Activated CD8-positive, alpha-beta memory T cell treated with anti-CD3 and anti-CD28 coated beads, Interleukin-2, amount 10 ng/mL, durations not matched to agents 7 days and 5 days (primary cell): ENCODE data around the gene PLA2G2C. TPM values are rescaled to one million over a fixed set of nuclear protein-coding genes. Genes with fewer than 3 reads are reported as not detected.
"Not testable (repeated sequence)": the region's sequence is repeated elsewhere in the genome, so short reads cannot be mapped to it uniquely, and the experiment has no call there.

ENCODE experiments used
- ATAC-seq: fragments of 150-1000 bp; cut with Tn5 transposase; one replicate; pipeline ENCODE4 v1.10.0; 2021; ENCODE audit warnings: moderate library complexity
- CTCF ChIA-PET: fragments of 350-600 bp; sonication (Branson Sonifier 250); formaldehyde crosslinking; loops from one replicate; lab custom pipeline; 2021; ENCODE audit warnings: antibody characterized with exemption; lab: Charles Lee
- DNase-seq: peaks from one replicate; pipeline ENCODE4 v3.0.0-alpha.2; 2020
- H3K27ac Mint-ChIP-seq: one replicate; pipeline ENCODE4 v1.8.0; 2021; ENCODE audit warnings: mild to moderate bottlenecking, mixed read lengths
- H3K27me3 Mint-ChIP-seq: one replicate; pipeline ENCODE4 v1.8.0; 2021; ENCODE audit warnings: mixed read lengths
- H3K36me3 Mint-ChIP-seq: one replicate; pipeline ENCODE4 v1.8.0; 2021; ENCODE audit warnings: mild to moderate bottlenecking, mixed read lengths
- H3K4me1 Mint-ChIP-seq: one replicate; pipeline ENCODE4 v1.8.0; 2021; ENCODE audit warnings: mixed read lengths
- H3K4me3 Mint-ChIP-seq: one replicate; pipeline ENCODE4 v1.8.0; 2021; ENCODE audit warnings: mild to moderate bottlenecking, moderate library complexity, mixed read lengths
- H3K9me3 Mint-ChIP-seq: one replicate; pipeline ENCODE4 v1.8.0; 2022; ENCODE audit warnings: low read depth, mixed read lengths
- total RNA-seq, 2 experiments: library from RNA; stranded (reverse); gene quantifications; one replicate each; pipeline ENCODE4 v1.2.3, GENCODE V29; 2021

Gene PLA2G2C, protein sequence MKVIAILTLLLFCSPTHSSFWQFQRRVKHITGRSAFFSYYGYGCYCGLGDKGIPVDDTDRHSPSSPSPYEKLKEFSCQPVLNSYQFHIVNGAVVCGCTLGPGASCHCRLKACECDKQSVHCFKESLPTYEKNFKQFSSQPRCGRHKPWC
- total RNA-seq: not detected

DNA sequence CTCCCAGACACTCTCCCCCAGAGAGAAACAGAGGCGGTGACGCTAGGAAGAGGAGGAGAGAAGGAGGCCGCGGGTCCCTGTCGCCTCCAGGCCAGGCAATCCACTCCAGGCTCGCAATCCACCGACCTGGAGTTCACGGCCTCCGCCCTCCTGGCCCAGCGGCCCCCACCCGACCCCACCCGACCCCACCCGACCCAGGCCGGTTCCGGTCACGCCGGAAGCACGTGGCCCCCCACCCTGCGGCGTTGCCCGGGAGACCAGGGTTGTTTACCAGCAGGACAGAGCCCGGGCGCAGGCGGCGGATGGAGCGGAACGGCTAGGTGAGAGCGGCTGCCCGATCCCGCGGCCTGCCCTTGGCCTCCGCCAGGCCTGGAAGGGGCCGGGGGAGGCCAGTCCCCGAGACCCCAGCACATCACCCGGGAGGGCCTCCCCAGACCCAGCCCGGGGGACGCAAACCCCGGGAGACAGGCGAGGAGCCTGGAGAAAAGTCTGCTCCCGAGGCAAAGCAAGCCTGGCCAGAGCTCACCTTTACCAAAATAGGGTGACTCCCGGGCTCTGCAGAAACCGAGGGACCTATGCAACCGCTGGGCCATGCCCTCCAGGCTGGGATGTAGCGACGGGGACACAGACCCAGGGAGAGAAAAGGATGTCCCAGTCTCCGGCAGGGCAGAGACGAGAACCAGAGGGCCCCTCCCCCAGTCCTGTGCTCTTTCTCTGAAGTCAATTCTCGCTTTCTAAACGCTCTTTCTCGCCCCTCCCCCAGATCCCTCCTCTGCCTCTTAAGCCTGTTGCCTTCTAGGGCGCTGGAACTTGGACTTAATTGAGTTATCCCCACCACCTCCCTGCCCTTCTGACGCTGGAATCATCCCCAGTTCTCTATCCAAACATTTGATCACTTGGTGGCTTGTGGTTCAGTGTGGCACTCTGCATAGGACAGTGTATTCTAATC lies at the start of gene PLA2G2C, which contains the start of gene UBXN10:
Gene PLA2G2C, minus strand, starts transcription at position 685 of the 949 bp plus-strand sequence. CDS start 9,155 bp downstream, outside the sequence.
Gene UBXN10, plus strand, starts transcription at position 263 of the 949 bp plus-strand sequence. CDS start 4,466 bp downstream, outside the sequence.
- Mint-ChIP-seq H3K4me1 (peaks cover 42% of the 10 kb centered on the region), H3K4me3 (peak within 1 kb of the TSS; percentile 59), H3K9me3 (no peaks in the 10 kb centered on the region), H3K27ac (peak within 1 kb of the TSS; percentile 62), H3K36me3 (no peaks in the 10 kb centered on the region), H3K27me3 (peaks cover 43% of the 10 kb centered on the region)
- CTCF ChIA-PET: no interaction called here
- ATAC-seq (peak; percentile 54), DNase-seq (peak; percentile 75)

DNA sequence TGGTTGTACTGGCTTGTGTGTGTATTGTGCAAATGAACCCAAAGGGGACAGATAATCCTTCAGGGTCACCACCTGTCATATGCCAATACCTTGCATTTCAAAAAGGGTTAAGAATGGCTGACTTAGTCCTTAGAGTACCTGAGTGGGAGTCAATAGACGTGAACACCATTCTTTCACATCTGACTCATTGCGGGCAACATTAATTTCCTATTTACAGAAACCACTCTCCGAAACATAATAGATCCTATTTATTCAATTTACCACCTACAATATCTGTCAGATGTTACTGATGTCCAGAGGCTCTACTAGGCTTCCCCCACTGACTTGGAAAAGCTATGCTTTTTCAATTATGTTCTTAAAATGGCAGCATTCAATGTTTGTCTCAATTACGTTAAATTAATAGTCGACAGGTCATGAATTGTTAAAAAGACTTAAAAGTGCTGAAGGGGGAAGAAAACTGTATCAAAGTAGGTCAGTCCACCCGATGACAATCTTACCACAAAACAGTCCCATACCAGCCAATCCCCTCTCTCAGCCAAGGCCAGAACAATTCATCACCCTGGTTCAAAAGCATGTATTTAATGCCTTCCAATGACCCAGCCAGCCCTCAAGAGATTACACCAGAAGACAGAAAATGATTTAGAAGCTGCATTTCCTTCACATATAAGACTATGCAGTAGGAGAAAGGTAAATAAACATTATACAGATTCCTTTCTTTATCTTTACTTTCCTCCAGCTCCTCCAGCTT lies 48.6 kb upstream of the PLA2G2C start:
- no peaks in the 10 kb centered on the region for H3K36me3 Mint-ChIP-seq
- ATAC-seq (no peak), DNase-seq (no peak)
- no peak overlapping the region for H3K4me3 Mint-ChIP-seq
- H3K9me3 Mint-ChIP-seq: no peaks in the 10 kb centered on the region
- CTCF ChIA-PET: interaction anchor here (0.6 to 0.9 kb wide), 3 partner anchors 17 to 69 kb away, joined by 3 read pairs; no protein-coding TSS in a partner anchor
- H3K27ac Mint-ChIP-seq: no peak overlapping the region
- H3K4me1 Mint-ChIP-seq: no peaks in the 10 kb centered on the region
- peaks cover 62% of the 10 kb centered on the region for H3K27me3 Mint-ChIP-seq

DNA sequence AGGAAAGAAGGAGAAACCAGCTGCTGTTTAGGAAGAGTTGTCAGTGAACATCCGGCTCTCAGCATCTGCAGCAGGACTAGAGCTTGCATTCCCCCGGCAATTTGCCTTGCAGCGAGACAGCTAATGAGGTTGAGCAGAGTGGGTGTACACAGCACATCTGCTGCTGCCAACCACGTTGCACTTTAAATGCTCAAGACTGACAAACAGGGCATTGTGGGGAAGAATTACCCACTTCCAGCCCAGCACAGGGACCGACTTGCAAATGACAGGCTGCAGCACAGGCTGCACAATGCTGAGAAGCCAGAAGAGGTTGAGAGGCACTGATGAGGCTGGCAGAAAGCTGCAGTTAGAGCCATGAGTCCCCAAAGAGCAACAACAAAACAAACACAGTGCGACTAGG lies 47.5 kb upstream of the PLA2G2C start:
- no peaks in the 10 kb centered on the region for H3K36me3 Mint-ChIP-seq
- no peak overlapping the region for H3K27ac Mint-ChIP-seq
- ATAC-seq (no peak), DNase-seq (no peak)
- peaks cover 64% of the 10 kb centered on the region for H3K27me3 Mint-ChIP-seq
- CTCF ChIA-PET: interaction anchor here (1.4 kb wide), 1 partner anchor 13 kb away, joined by 4 read pairs; no protein-coding TSS in a partner anchor
- no peaks in the 10 kb centered on the region for H3K4me1 Mint-ChIP-seq
- H3K9me3 Mint-ChIP-seq: no peaks in the 10 kb centered on the region
- H3K4me3 Mint-ChIP-seq: no peak overlapping the region

DNA sequence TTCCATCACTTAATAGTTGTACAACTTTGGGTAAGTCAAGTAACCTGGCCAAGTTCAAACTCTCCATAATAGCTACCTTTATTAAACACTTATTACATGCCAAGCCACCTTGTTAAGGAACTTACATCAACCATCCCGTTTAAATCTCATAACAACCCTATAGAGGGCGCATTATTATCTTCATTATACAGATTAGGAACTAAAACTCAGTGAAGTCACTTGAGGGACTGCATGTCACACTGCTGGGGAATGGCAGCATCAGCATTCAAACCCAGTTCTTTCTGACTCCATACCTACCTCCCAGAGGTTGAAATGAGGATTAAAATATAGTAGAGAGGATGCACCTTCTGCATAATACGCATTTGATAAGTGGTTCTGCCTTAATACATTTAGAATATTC lies 47.1 kb upstream of the PLA2G2C start:
- no peak for DNase-seq
- Mint-ChIP-seq H3K27me3 (peaks cover 68% of the 10 kb centered on the region), H3K4me3 (no peak overlapping the region), H3K4me1 (no peaks in the 10 kb centered on the region), H3K9me3 (no peaks in the 10 kb centered on the region), H3K27ac (no peak overlapping the region), H3K36me3 (no peaks in the 10 kb centered on the region)
- CTCF ChIA-PET: interaction anchor here (1.4 kb wide), 1 partner anchor 13 kb away, joined by 4 read pairs; no protein-coding TSS in a partner anchor
- no peak for ATAC-seq

DNA sequence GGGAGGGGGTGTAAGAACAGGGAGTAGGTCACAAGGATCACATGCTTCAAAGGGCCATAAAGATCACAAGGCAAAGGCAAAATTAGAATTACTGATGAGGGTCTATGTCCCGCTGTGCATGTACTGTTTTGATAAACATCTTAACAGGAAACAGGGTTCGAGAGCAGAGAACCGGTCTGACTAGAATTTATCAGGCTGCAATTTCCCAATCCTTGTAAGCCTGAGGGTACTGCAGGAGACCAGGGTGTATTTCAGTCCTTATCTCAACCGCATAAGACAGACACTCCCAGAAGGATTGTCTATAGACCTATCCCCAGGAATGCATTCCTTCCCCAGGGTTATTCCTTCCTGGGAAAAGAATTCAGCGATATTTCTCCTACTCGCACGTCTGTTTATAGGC lies 46.2 kb upstream of the PLA2G2C start:
- not testable (repeated sequence) for DNase-seq, ATAC-seq

DNA sequence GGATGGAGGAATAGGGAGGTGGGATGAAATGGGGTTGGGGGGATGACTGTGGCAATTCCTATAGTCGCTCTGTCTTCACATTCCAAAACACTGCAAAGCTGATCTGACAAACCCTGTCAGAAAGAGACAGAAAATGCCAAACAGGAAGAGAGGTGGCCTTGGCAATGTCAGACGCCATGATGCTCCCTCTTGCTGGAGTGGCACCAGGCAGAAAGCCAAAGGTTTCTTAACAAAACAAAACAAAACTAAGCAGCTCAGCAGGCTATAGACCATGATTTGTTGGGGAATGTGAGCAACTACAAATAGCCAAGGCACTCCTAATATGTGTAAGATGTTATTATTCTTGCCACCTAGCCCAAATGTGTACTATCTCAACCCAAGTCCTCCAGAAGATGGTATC lies 42.9 kb upstream of the PLA2G2C start:
- Mint-ChIP-seq H3K36me3 (no peaks in the 10 kb centered on the region), H3K27me3 (peaks cover 76% of the 10 kb centered on the region), H3K9me3 (no peaks in the 10 kb centered on the region), H3K4me1 (no peaks in the 10 kb centered on the region), H3K27ac (no peak overlapping the region), H3K4me3 (no peak overlapping the region)
- CTCF ChIA-PET: interaction anchor here (1.8 kb wide), 1 partner anchor 17 kb away, joined by 8 read pairs; no protein-coding TSS in a partner anchor
- no peak for DNase-seq
- no peak for ATAC-seq

More for the DNA sequence above, 46.2 kb upstream of the PLA2G2C start:
- H3K36me3 Mint-ChIP-seq, H3K27ac Mint-ChIP-seq, H3K4me1 Mint-ChIP-seq, CTCF ChIA-PET, H3K9me3 Mint-ChIP-seq, H3K4me3 Mint-ChIP-seq: not testable (repeated sequence)
- H3K27me3 Mint-ChIP-seq: peaks cover 74% of the 10 kb centered on the region

DNA sequence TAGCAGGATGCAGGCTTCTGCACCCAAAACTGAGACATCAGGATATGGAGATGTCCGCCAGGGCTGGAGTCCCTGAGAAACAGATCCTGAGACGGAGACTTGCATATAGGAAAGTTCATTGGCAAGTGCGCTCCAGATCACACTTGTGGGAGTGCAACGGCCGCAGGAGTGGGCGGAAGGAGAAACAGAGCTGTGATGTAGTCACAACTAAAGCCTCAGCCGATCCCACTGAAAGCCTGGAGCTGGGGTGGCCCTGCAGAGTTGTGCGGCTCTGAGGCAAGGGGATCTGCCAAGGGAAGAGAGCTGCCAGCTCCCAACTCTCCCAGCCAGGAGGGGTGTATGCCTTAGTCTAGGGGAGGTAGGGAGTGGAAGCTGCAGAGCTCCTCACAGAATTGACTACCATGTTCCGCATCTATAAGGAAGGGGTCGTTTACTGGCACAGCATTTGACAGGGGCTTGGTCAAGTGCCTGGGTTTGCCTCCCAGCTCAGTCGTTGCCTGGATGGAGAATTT lies 42.1 kb upstream of the PLA2G2C start:
- CTCF ChIA-PET: interaction anchor here (0.9 to 1.8 kb wide), 2 partner anchors 16 to 33 kb away, joined by 3 to 8 read pairs; no protein-coding TSS in a partner anchor
- no peaks in the 10 kb centered on the region for H3K9me3 Mint-ChIP-seq
- H3K36me3 Mint-ChIP-seq: no peaks in the 10 kb centered on the region
- no peak overlapping the region for H3K27ac Mint-ChIP-seq
- no peak overlapping the region for H3K4me3 Mint-ChIP-seq
- ATAC-seq: no peak
- no peaks in the 10 kb centered on the region for H3K4me1 Mint-ChIP-seq
- DNase-seq: no peak
- H3K27me3 Mint-ChIP-seq: peaks cover 74% of the 10 kb centered on the region

DNA sequence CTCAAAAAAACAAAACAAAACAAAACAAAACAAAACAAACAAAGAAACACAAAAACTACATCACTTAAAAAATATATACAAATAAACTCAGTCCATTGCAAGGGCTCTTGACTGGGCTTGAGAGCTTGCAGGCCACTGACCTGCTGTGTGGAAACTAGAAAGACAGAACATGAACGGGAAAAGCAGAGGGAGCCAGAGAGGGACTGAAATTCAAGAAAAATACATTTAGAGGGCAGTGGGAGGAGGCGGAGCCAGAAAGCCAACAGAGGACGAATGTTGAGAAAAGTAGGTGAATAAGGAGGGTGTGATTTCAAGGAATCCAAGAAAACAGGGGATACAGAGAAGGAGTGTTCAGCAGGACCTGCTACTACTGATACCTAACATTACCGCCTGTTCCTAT lies 41.4 kb upstream of the PLA2G2C start:
- no peaks in the 10 kb centered on the region for H3K36me3 Mint-ChIP-seq
- H3K27ac Mint-ChIP-seq: no peak overlapping the region
- peaks cover 74% of the 10 kb centered on the region for H3K27me3 Mint-ChIP-seq
- H3K4me3 Mint-ChIP-seq: no peak overlapping the region
- CTCF ChIA-PET: interaction anchor here (0.9 to 1.8 kb wide), 2 partner anchors 15 to 32 kb away, joined by 3 to 8 read pairs; no protein-coding TSS in a partner anchor
- H3K9me3 Mint-ChIP-seq: no peaks in the 10 kb centered on the region
- no peak for DNase-seq
- no peaks in the 10 kb centered on the region for H3K4me1 Mint-ChIP-seq
- ATAC-seq: no peak

DNA sequence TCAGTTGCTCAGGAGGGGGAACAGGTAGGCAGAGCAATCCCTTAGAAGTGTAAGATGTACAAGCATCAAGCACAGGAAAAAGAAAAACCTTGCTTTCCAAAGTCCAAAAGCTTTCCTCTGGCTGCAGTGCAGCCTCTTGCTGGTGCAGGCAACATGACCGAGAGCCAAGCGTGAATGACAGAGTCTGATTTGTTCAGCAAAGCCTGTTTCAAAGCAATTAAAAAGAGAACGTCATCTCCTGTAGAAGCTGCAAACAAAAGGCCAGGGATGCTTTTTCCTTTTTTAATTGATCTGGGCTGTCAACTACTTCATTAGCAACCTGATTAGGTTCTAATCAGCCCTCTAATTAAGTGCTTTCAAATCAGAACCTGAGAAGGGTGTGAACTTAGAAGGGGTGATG lies 38.2 kb upstream of the PLA2G2C start:
- peaks cover 75% of the 10 kb centered on the region for H3K27me3 Mint-ChIP-seq

DNA sequence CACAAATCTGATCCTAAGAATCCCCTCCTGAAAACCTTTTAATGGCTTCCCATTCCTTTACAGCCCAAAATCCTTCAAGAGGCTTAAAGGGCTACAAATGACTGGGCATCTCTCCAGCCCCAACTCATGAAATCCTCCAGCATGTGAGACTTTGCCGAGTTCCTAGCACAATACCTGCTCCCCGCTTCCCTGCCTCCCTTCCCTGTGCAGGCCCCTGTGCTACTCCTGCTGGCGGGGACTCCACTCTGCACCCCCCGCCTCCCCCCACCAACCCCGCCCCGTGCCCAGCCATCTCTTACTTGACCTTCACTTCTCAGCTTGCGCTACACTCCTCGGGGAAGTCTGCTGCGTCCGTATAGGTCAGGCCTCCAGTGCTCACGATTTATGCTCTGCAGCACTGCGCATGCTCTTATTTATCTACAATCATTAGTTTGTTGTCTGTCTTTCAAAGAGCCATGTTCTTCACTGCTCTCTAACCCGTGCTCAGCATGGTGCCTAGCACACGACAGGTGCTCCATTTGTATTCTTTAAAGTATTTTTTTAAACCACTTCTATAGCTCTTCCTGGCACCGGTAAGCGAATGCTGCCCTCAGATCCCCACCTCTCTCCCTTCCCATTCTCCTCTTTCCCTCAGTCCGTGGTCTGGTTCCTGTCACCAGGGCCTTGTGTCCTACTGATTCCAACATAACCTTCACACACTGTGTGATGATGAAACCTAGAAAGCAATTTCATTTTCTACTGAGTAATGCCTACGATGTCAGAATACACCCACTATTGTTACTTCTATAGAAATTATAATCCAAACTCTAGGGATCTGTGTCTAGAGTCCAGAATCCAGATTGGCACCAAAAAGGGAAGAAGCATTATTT lies 37.5 kb upstream of the PLA2G2C start:
- Mint-ChIP-seq H3K27me3 (peaks cover 70% of the 10 kb centered on the region), H3K9me3 (no peaks in the 10 kb centered on the region), H3K36me3 (no peaks in the 10 kb centered on the region), H3K4me3 (no peak overlapping the region), H3K27ac (no peak overlapping the region), H3K4me1 (no peaks in the 10 kb centered on the region)
- ATAC-seq (no peak), DNase-seq (no peak)
- CTCF ChIA-PET: interaction anchor here (1.4 kb wide), 1 partner anchor 11 kb away, joined by 4 read pairs; no protein-coding TSS in a partner anchor

More for the DNA sequence above, 38.2 kb upstream of the PLA2G2C start:
- no peak overlapping the region for H3K4me3 Mint-ChIP-seq
- CTCF ChIA-PET: interaction anchor here (1.4 kb wide), 1 partner anchor 12 kb away, joined by 4 read pairs; no protein-coding TSS in a partner anchor
- no peaks in the 10 kb centered on the region for H3K9me3 Mint-ChIP-seq
- no peak for ATAC-seq
- no peak overlapping the region for H3K27ac Mint-ChIP-seq
- no peaks in the 10 kb centered on the region for H3K36me3 Mint-ChIP-seq
- no peak for DNase-seq
- H3K4me1 Mint-ChIP-seq: no peaks in the 10 kb centered on the region

DNA sequence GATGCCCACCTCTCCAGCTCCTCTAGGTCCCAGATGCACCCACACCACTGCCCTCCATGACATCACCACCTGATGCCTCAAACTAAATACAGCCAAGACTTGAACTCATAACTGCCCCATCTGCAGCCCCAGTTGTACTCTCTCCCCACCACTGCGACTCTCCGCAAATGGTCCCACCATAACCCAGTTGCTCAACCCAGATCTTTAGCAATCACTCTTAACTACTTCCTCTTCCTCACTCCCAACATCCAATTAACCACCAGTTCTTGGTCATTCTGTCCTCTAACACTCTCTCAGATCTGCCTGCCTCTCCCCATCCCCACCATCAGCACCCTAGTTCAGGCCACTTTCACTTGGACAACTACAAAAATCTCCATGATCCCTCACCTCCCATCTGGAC lies 36.8 kb upstream of the PLA2G2C start:
- Mint-ChIP-seq H3K9me3 (no peaks in the 10 kb centered on the region), H3K36me3 (no peaks in the 10 kb centered on the region), H3K4me1 (no peaks in the 10 kb centered on the region), H3K27me3 (peaks cover 63% of the 10 kb centered on the region), H3K4me3 (no peak overlapping the region), H3K27ac (no peak overlapping the region)
- ATAC-seq (no peak), DNase-seq (no peak)
- CTCF ChIA-PET: no interaction called here

DNA sequence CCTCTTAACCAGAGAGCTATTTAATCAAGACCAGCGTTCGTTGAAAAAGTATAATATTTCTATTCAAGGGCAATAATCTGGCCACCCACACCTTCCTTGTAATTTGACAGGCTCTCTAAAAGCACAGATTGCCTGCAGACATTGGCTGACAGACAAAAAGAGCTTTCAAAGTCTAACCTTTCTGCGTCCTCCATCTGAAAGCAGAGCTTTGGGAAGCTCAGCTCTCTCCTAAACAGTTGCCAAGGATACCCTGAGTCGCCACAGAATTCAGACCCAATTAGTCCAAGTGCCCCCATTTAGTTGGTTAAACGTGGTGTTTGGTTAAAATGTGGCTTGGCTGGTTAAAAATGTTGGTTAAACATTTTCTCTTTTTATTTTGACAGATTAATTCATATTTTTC lies 33.7 kb upstream of the PLA2G2C start:
- Mint-ChIP-seq H3K27me3 (peaks cover 54% of the 10 kb centered on the region), H3K27ac (no peak overlapping the region), H3K4me3 (no peak overlapping the region), H3K4me1 (no peaks in the 10 kb centered on the region), H3K36me3 (no peaks in the 10 kb centered on the region), H3K9me3 (no peaks in the 10 kb centered on the region)
- CTCF ChIA-PET: interaction anchor here (2.1 kb wide), 1 partner anchor 13 kb away, joined by 4 read pairs; no protein-coding TSS in a partner anchor
- ATAC-seq (no peak), DNase-seq (no peak)
